Panc1 (cell line): ENCODE data around the gene USP44. TPM values are rescaled to one million over a fixed set of nuclear protein-coding genes. Genes with fewer than 3 reads are reported as not detected.

ENCODE experiments used
- ATAC-seq: fragments of 200-7000 bp; cut with Tn5 transposase; 2 replicates; pipeline ENCODE4 v1.9.1; 2020; ENCODE audit warnings: mild to moderate bottlenecking, moderate library complexity
- BruUV-seq: library from RNA; stranded (reverse); fragments of 400-500 nt; replicated peaks from 2 replicates; lab custom pipeline; 2021; lab: Mats Ljungman, UMichigan
- CTCF ChIA-PET: fragments of 300-600 bp; sonication (Branson Sonifier 250); formaldehyde crosslinking; loops from one replicate; lab custom pipeline; 2022; ENCODE audit warnings: antibody characterized with exemption; lab: Charles Lee
- POLR2A ChIA-PET: fragments of 300-600 bp; sonication (Branson Sonifier 250); formaldehyde crosslinking; loops from one replicate; lab custom pipeline; 2022; ENCODE audit warnings: antibody characterized with exemption; lab: Charles Lee
- DNase-seq: peaks from one replicate; pipeline ENCODE4 v3.0.0-alpha.2; 2010; ENCODE audit warnings: low read depth, low spot score
- H3K27ac ChIP-seq: 2 replicates; pipeline ENCODE4 v1.5.1; 2011; ENCODE audit warnings: mild to moderate bottlenecking, low read length, inconsistent platforms
- H3K27me3 ChIP-seq: fragments of 200-500 bp; sonication (Bioruptor generic); 2 replicates; pipeline ENCODE4 v1.6.0; 2014; ENCODE audit warnings: low read length, inconsistent platforms; ENCODE audit not compliant: control insufficient read depth, insufficient read depth
- H3K36me3 ChIP-seq: fragments of 200-500 bp; sonication (Bioruptor generic); 2 replicates; pipeline ENCODE4 v1.5.1; 2014; ENCODE audit warnings: inconsistent platforms, mild to moderate bottlenecking, low read length, moderate library complexity; ENCODE audit not compliant: control insufficient read depth, insufficient read depth
- H3K4me1 ChIP-seq: 2 replicates; pipeline ENCODE4 v1.5.1; 2011; ENCODE audit warnings: inconsistent platforms, mild to moderate bottlenecking, low read length, moderate library complexity; ENCODE audit not compliant: control insufficient read depth, insufficient read depth
- H3K4me3 ChIP-seq, 2 experiments: 2 replicates each; pipeline ENCODE4 v1.5.1; 2011 to 2012; ENCODE audit warnings: low read depth in 2 of 2, low read length in 2 of 2, mild to moderate bottlenecking in 2 of 2, inconsistent platforms in 1 of 2, moderate library complexity in 1 of 2
- H3K9me3 ChIP-seq: fragments of 200-500 bp; sonication (Bioruptor generic); 2 replicates; pipeline ENCODE4 v1.5.1; 2014; ENCODE audit warnings: low read depth, mild to moderate bottlenecking, inconsistent platforms, low read length, moderate library complexity; ENCODE audit not compliant: control insufficient read depth, insufficient read depth
- POLR2AphosphoS5 ChIP-seq: IDR thresholded peaks from 2 replicates; pipeline ENCODE4 v1.6.1; 2012; ENCODE audit warnings: mild to moderate bottlenecking, low read depth, low read length, moderate library complexity
- SIN3A ChIP-seq: IDR thresholded peaks from 2 replicates; pipeline ENCODE4 v1.6.1; 2012; ENCODE audit warnings: low read depth, mild to moderate bottlenecking, low read length, moderate library complexity, borderline replicate concordance; ENCODE audit not compliant: insufficient read depth
- TCF7L2 ChIP-seq: IDR thresholded peaks from 2 replicates; pipeline ENCODE4 v1.6.1; 2011; ENCODE audit warnings: mild to moderate bottlenecking, low read depth, low read length, inconsistent platforms
- in situ Hi-C: cut with HindIII; loops from 2 replicates; pipeline ENCODE4 v1.10.0; 2016; ENCODE audit warnings: low sequenced_read_pairs, low pct_unique_long_range_greater_than_20kb
- intact Hi-C: fragments of 100-400 bp; cut with micrococcal nuclease; formaldehyde crosslinking; loops from one replicate; pipeline ENCODE4 v1.10.0; 2022; ENCODE audit not compliant: unreplicated experiment
- total RNA-seq: library from RNA; stranded (reverse); gene quantifications from one replicate; pipeline ENCODE4 v1.2.1, GENCODE V29; 2021; ENCODE audit not compliant: unreplicated experiment
- TF ChIP-seq, protein P1 (sequence below): fragments of 450-650 bp; IDR thresholded peaks from 2 replicates; pipeline ENCODE4 v1.5.1; 2017; ENCODE audit warnings: mild to moderate bottlenecking
- TF ChIP-seq, protein P2 (sequence below), 2 experiments: IDR thresholded peaks; 2 replicates each; pipeline ENCODE4 v1.6.1; 2011 to 2012; ENCODE audit warnings: low read depth in 2 of 2, control low read depth in 1 of 2, low read length in 1 of 2, mild to moderate bottlenecking in 1 of 2, moderate library complexity in 1 of 2; ENCODE audit not compliant: insufficient read depth in 1 of 2

The USP44 gene
- total RNA-seq, 1 experiment from 2014 or later: 0.10 TPM

DNA sequence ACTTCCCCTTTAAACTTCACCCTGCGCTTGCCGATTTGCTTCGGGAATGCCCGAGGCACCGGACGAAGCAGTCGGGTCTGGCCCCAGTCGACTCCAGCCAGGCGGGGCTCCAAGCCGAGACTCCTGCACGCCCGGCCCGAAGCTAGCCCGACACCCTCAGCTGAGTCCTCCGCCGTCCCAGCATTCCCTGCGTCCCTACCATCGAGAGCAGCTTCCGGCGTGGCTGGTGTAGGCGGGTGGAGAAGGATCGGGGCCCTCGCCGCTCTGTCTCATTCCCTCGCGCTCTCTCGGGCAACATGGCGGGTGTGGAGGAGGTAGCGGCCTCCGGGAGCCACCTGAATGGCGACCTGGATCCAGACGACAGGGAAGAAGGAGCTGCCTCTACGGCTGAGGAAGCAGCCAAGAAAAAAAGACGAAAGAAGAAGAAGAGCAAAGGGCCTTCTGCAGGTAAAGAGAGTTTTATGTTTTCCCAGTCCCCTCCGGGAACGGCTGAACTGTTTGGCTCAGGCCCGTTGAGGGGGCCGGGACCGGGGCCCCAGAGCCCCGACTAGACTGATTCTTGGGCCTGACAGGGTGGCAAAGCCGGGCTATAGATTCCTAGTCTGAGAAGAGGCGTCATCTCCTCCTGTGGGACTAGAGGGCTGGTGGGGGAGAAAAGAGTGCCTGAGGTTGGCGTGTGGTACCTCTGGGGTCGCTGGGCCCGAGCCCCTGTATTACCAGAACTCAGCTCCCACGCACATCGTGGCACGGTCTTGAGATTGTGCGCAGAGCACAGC, 77.2 kb downstream of the USP44 start, which contains the start of gene METAP2:
TSS of gene METAP2 (plus strand) at position 269 of the 776 bp plus-strand sequence. CDS start at position 297, 28 bp downstream.
- ChIA-PET CTCF (interaction anchor here (1.5 kb wide), 1 partner anchor 60 kb away, joined by 8 read pairs; no protein-coding TSS in a partner anchor), POLR2A (no interaction called here)
- Histone ChIP-seq H3K36me3 (peaks cover 21% of the 10 kb centered on the region), H3K27ac (peak within 1 kb of the TSS; percentile 98), H3K4me3 (peak within 1 kb of the TSS; percentile 67 to 94), H3K4me1 (peaks cover 9% of the 10 kb centered on the region; the same call in 1 of the 2 replicates), H3K27me3 (no peaks in the 10 kb centered on the region), H3K9me3 (no peaks in the 10 kb centered on the region)
- in situ Hi-C loops: no loop called here
- intact Hi-C loops: no loop called here
- TF ChIP-seq TCF7L2 (no peak), POLR2AphosphoS5 (peak; percentile 91), SIN3A (no peak)
- TF ChIP-seq, protein P1, sequence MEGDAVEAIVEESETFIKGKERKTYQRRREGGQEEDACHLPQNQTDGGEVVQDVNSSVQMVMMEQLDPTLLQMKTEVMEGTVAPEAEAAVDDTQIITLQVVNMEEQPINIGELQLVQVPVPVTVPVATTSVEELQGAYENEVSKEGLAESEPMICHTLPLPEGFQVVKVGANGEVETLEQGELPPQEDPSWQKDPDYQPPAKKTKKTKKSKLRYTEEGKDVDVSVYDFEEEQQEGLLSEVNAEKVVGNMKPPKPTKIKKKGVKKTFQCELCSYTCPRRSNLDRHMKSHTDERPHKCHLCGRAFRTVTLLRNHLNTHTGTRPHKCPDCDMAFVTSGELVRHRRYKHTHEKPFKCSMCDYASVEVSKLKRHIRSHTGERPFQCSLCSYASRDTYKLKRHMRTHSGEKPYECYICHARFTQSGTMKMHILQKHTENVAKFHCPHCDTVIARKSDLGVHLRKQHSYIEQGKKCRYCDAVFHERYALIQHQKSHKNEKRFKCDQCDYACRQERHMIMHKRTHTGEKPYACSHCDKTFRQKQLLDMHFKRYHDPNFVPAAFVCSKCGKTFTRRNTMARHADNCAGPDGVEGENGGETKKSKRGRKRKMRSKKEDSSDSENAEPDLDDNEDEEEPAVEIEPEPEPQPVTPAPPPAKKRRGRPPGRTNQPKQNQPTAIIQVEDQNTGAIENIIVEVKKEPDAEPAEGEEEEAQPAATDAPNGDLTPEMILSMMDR: no peak
- TF ChIP-seq, protein P2, sequence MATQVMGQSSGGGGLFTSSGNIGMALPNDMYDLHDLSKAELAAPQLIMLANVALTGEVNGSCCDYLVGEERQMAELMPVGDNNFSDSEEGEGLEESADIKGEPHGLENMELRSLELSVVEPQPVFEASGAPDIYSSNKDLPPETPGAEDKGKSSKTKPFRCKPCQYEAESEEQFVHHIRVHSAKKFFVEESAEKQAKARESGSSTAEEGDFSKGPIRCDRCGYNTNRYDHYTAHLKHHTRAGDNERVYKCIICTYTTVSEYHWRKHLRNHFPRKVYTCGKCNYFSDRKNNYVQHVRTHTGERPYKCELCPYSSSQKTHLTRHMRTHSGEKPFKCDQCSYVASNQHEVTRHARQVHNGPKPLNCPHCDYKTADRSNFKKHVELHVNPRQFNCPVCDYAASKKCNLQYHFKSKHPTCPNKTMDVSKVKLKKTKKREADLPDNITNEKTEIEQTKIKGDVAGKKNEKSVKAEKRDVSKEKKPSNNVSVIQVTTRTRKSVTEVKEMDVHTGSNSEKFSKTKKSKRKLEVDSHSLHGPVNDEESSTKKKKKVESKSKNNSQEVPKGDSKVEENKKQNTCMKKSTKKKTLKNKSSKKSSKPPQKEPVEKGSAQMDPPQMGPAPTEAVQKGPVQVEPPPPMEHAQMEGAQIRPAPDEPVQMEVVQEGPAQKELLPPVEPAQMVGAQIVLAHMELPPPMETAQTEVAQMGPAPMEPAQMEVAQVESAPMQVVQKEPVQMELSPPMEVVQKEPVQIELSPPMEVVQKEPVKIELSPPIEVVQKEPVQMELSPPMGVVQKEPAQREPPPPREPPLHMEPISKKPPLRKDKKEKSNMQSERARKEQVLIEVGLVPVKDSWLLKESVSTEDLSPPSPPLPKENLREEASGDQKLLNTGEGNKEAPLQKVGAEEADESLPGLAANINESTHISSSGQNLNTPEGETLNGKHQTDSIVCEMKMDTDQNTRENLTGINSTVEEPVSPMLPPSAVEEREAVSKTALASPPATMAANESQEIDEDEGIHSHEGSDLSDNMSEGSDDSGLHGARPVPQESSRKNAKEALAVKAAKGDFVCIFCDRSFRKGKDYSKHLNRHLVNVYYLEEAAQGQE (IDR thresholded peaks at IDR 0.05; ENCODE audit: insufficient read depth in 1 of 2, low read depth in 2 of 2, low read length in 1 of 2): peak in 1 of 2 experiments; percentile 66; a peak in 1 of 4 replicates
- ATAC-seq (peak; percentile 100), DNase-seq (peak; percentile 80)
- no TSS peak for BruUV-seq

DNA sequence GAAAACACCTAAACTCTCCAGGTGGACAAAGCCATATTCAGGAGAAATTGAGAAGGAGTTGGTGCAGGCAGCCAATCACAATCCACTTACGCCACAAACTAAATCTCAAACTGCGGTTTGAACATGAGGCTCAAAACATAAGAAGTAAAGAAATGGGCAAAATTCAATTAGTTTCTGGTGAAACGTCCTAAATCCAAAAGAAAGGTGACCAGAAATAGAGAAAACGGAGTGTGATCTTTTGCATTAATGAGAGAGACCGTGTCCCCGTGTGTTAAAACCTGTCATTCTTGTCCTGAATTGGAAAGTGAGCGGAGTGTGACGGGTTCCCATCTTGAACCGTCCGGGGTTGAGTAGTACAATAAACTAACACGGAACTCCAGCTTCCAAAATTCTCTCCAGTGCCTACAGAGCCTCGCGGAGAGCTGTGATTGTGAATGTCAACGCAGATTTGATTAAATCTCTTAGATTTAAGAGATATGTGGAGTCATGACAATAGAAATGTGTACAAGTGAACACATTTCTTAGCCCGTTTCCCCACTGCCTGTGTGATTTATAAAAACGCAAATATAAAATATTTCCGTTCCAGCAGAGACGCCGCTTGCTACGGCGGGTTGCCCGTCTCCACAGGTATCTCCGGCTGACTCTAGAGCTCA, 77.9 kb downstream of the USP44 start:
- ChIA-PET CTCF (interaction anchor here (1.5 kb wide), 1 partner anchor 61 kb away, joined by 8 read pairs; no protein-coding TSS in a partner anchor), POLR2A (interaction anchor here (0.7 kb wide), 1 partner anchor 1029 kb away, joined by 3 read pairs; no protein-coding TSS in a partner anchor)
- no peak for TF ChIP-seq TCF7L2
- TF ChIP-seq, protein P1: no peak
- TF ChIP-seq, protein P2 (IDR thresholded peaks at IDR 0.05; ENCODE audit: insufficient read depth in 1 of 2, low read depth in 2 of 2, low read length in 1 of 2): no peak
- no peak for TF ChIP-seq POLR2AphosphoS5
- no peak; the same call in 1 of the 2 replicates for TF ChIP-seq SIN3A
- intact Hi-C loops: no loop called here
- DNase-seq (peak; percentile 18), ATAC-seq (peak; percentile 70)
- no peaks in the 10 kb centered on the region for H3K27me3 ChIP-seq
- peaks cover 21% of the 10 kb centered on the region for H3K36me3 ChIP-seq
- peaks cover 9% of the 10 kb centered on the region; the same call in 1 of the 2 replicates for H3K4me1 ChIP-seq
- H3K27ac ChIP-seq: peak overlapping the region; percentile 98
- peak overlapping the region; percentile 67 to 94 for H3K4me3 ChIP-seq
- H3K9me3 ChIP-seq: no peaks in the 10 kb centered on the region
- in situ Hi-C loops: no loop called here
- BruUV-seq: no TSS peak
